Ishikawa (cell line): ENCODE results near the gene FCN2.

Experiments used
- CEBPB ChIP-seq: IDR thresholded peaks from 2 replicates; pipeline ENCODE4 v1.6.1; 2012
- CREB1 ChIP-seq: IDR thresholded peaks from 2 replicates; pipeline ENCODE4 v1.6.1; 2012; ENCODE audit warnings: low read depth
- EGR1 ChIP-seq: IDR thresholded peaks from 2 replicates; pipeline ENCODE4 v1.6.1; 2012
- EP300 ChIP-seq: IDR thresholded peaks from 2 replicates; pipeline ENCODE4 v1.6.1; 2012; ENCODE audit warnings: borderline replicate concordance
- FOXM1 ChIP-seq: IDR thresholded peaks from 2 replicates; pipeline ENCODE4 v1.6.1; 2012; ENCODE audit warnings: low read depth, borderline replicate concordance
- MAX ChIP-seq: IDR thresholded peaks from 2 replicates; pipeline ENCODE4 v1.6.1; 2012
- NFIC ChIP-seq: IDR thresholded peaks from 2 replicates; pipeline ENCODE4 v1.6.1; 2012
- RAD21 ChIP-seq: IDR thresholded peaks from 2 replicates; pipeline ENCODE4 v1.6.1; 2012; ENCODE audit warnings: low read depth
- TAF1 ChIP-seq: IDR thresholded peaks from 2 replicates; pipeline ENCODE4 v1.6.1; 2012; ENCODE audit warnings: low read depth, mild to moderate bottlenecking
- TCF12 ChIP-seq: IDR thresholded peaks from 2 replicates; pipeline ENCODE4 v1.6.1; 2012; ENCODE audit warnings: low read depth
- TEAD4 ChIP-seq: IDR thresholded peaks from 2 replicates; pipeline ENCODE4 v1.6.1; 2012
- USF1 ChIP-seq: IDR thresholded peaks from 2 replicates; pipeline ENCODE4 v1.6.1; 2012
- YY1 ChIP-seq: IDR thresholded peaks from 2 replicates; pipeline ENCODE4 v1.6.1; 2012; ENCODE audit warnings: low read depth
- ZBTB7A ChIP-seq: IDR thresholded peaks from 2 replicates; pipeline ENCODE4 v1.6.1; 2012; ENCODE audit warnings: low read depth
- TF ChIP-seq, protein P1 (sequence below): IDR thresholded peaks from 2 replicates; pipeline ENCODE4 v1.6.1; 2012; ENCODE audit warnings: low read depth, mild to moderate bottlenecking

The FCN2 gene

DNA sequence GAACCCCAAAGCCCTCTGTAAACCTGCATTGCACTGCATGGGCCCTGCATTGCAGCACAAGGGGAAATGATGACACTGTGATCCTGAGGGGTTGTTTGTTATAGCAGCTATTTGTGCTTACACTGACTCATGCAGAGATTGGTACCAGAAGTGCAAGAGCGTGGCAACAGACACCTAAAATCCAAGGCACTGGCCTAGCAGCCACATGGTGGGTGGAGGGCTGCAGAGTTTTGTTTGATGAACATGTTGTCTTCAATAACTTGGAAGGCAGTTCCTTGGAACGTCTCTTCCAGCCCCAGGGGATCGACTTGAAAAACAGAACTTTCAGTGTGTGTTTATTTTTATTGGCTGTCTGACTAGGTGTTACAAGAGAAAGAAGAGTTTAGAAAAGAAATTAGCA, 14.5 kb downstream of the FCN2 start:
- TF ChIP-seq TAF1 (no peak), CREB1 (no peak), MAX (no peak), CEBPB (no peak), TCF12 (no peak), ZBTB7A (no peak), TEAD4 (no peak), RAD21 (no peak), NFIC (no peak), YY1 (no peak), EGR1 (no peak), USF1 (no peak), EP300 (no peak), FOXM1 (no peak)
- TF ChIP-seq, protein P1, sequence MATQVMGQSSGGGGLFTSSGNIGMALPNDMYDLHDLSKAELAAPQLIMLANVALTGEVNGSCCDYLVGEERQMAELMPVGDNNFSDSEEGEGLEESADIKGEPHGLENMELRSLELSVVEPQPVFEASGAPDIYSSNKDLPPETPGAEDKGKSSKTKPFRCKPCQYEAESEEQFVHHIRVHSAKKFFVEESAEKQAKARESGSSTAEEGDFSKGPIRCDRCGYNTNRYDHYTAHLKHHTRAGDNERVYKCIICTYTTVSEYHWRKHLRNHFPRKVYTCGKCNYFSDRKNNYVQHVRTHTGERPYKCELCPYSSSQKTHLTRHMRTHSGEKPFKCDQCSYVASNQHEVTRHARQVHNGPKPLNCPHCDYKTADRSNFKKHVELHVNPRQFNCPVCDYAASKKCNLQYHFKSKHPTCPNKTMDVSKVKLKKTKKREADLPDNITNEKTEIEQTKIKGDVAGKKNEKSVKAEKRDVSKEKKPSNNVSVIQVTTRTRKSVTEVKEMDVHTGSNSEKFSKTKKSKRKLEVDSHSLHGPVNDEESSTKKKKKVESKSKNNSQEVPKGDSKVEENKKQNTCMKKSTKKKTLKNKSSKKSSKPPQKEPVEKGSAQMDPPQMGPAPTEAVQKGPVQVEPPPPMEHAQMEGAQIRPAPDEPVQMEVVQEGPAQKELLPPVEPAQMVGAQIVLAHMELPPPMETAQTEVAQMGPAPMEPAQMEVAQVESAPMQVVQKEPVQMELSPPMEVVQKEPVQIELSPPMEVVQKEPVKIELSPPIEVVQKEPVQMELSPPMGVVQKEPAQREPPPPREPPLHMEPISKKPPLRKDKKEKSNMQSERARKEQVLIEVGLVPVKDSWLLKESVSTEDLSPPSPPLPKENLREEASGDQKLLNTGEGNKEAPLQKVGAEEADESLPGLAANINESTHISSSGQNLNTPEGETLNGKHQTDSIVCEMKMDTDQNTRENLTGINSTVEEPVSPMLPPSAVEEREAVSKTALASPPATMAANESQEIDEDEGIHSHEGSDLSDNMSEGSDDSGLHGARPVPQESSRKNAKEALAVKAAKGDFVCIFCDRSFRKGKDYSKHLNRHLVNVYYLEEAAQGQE, result no peak

DNA sequence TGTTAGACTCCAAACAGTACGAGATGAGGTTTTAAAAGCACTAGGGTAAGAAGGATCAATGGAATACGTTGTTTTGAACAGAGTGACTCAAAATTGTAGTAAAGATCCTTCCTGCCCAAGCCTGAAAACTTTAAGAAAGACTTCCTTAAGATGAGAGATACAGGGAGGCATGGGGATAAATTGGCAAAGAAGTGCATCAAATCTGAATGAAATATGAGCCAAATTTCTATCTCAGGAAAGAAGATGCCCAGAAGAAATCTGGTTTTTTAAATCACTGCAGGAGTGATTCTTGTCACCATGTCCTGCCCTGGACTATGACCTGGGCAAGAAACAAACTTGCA, 14.9 kb downstream of the FCN2 start:
- TF ChIP-seq CREB1 (no peak), TAF1 (no peak), YY1 (no peak), FOXM1 (no peak), ZBTB7A (no peak), TEAD4 (no peak)

DNA sequence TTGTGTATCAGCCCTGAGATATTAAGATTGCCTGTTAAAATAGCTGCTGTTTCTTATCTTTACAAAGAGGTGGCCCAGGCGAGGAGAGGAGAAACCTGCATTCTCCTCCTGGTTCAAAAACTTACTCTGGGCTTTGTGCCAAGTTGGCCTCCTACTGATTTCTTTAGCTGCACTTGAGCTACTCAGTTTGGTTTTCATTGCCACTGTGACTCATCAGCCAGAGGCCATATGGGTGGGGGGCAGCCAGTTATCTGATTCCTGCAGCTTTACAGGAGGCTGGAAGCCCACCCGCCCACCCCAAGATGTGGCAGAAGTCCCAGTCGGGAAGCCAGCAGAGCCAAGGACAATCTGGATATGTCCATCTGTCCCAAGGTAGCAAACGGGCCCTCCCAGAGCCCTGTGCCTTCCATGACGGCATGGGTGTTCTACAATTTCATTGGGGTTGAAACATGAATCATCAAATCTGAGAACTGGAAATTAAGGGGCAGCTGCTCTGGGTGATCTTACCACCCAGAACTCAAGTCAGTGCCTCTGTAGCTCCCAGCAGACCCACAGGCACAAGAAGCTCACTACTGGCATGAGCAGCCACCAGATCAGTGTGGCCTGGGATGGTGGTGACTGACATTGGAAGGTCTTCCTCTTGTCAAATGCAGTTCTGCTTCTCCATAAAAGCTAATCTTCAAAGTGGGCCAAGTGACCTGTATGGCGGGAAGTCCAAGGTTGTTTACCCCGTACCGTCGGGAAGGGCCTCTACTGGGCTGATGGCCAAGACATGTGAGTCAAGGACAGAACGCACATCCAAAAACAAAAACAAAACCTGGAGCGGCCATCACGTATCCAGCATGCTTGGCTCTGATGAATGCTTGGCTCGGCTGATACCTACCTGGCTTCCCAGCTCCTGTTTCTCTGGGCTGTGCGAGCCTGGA, 15.6 kb downstream of the FCN2 start:
- TF ChIP-seq NFIC (no peak), USF1 (no peak), RAD21 (no peak), YY1 (no peak), EGR1 (no peak), MAX (no peak), TEAD4 (no peak), ZBTB7A (no peak), CEBPB (no peak), FOXM1 (no peak), EP300 (no peak), CREB1 (no peak), TCF12 (no peak), TAF1 (no peak)
- TF ChIP-seq, protein P1, result no peak

GRCh38 chr9:134896834-134897583, 16.4 kb downstream of the FCN2 start:
- TF ChIP-seq ZBTB7A, result no peak
- no peak for TF ChIP-seq NFIC
- no peak for TF ChIP-seq TAF1
- no peak for TF ChIP-seq CEBPB
- TF ChIP-seq FOXM1, result no peak
- TF ChIP-seq EGR1, result no peak
- TF ChIP-seq, protein P1, result no peak
- no peak for TF ChIP-seq USF1
- no peak for TF ChIP-seq MAX
- no peak for TF ChIP-seq TCF12
- no peak for TF ChIP-seq TEAD4
- no peak for TF ChIP-seq YY1
